CD8-positive, alpha-beta memory T cell (primary cell): ENCODE data around the gene ABAT. TPM values are rescaled to one million over a fixed set of nuclear protein-coding genes. Genes with fewer than 3 reads are reported as not detected.
A peak's percentile ranks its signal among the peaks of the same experiment; 100 is the strongest.

Source experiments
- CTCF ChIA-PET: fragments of 350-600 bp; sonication (Branson Sonifier 250); formaldehyde crosslinking; loops from one replicate; lab custom pipeline; 2021; ENCODE audit warnings: antibody characterized with exemption; lab: Charles Lee
- POLR2A ChIA-PET: fragments of 350-600 bp; sonication (Branson Sonifier 250); formaldehyde crosslinking; loops from one replicate; lab custom pipeline; 2021; ENCODE audit warnings: antibody characterized with exemption; lab: Charles Lee
- DNase-seq, 5 donors: peaks; one replicate each; pipeline versions ENCODE4 v3.0.0 to v3.0.0-alpha.2; 2020 to 2022; ENCODE audit warnings: mixed read lengths in 1 of 5
- H3K27ac ChIP-seq: one replicate; pipeline ENCODE4 v1.7.0; 2013; ENCODE audit warnings: low read depth, mild to moderate bottlenecking, low read length, moderate library complexity
- H3K27me3 ChIP-seq: 2 replicates; pipeline ENCODE4 v1.7.0; 2013; ENCODE audit warnings: low read length, mild to moderate bottlenecking; ENCODE audit not compliant: insufficient read depth, poor library complexity, severe bottlenecking
- H3K36me3 ChIP-seq: 2 replicates; pipeline ENCODE4 v1.7.0; 2013; ENCODE audit warnings: mild to moderate bottlenecking, low read length, moderate library complexity; ENCODE audit not compliant: insufficient read depth
- H3K4me1 ChIP-seq: 2 replicates; pipeline ENCODE4 v1.7.0; 2013; ENCODE audit warnings: mild to moderate bottlenecking, low read length, moderate library complexity; ENCODE audit not compliant: insufficient read depth
- H3K4me3 ChIP-seq: 2 replicates; pipeline ENCODE4 v1.7.0; 2013; ENCODE audit warnings: mild to moderate bottlenecking, low read length
- H3K9me3 ChIP-seq: 2 replicates; pipeline ENCODE4 v1.7.0; 2013; ENCODE audit warnings: mild to moderate bottlenecking, low read length
- H3K27ac Mint-ChIP-seq, 8 donors: one replicate each; pipeline ENCODE4 v1.8.0; 2020 to 2021; ENCODE audit warnings: mixed read lengths in 8 of 8, mild to moderate bottlenecking in 6 of 8, inconsistent platforms in 3 of 8, moderate library complexity in 3 of 8
- H3K27me3 Mint-ChIP-seq, 2 donors: one replicate each; pipeline ENCODE4 v1.8.0; 2020 to 2021; ENCODE audit warnings: mixed read lengths in 2 of 2, mild to moderate bottlenecking in 1 of 2, moderate library complexity in 1 of 2
- H3K36me3 Mint-ChIP-seq, 3 donors: one replicate each; pipeline ENCODE4 v1.8.0; 2020 to 2021; ENCODE audit warnings: mixed read lengths in 3 of 3, inconsistent platforms in 1 of 3, mild to moderate bottlenecking in 1 of 3
- H3K4me1 Mint-ChIP-seq, 3 donors: one replicate each; pipeline ENCODE4 v1.8.0; 2020 to 2021; ENCODE audit warnings: mixed read lengths in 3 of 3, inconsistent platforms in 1 of 3, mild to moderate bottlenecking in 1 of 3
- H3K4me3 Mint-ChIP-seq, 7 donors: one replicate each; pipeline ENCODE4 v1.8.0; 2020 to 2021; ENCODE audit warnings: mixed read lengths in 7 of 7, mild to moderate bottlenecking in 6 of 7, moderate library complexity in 4 of 7, inconsistent platforms in 2 of 7
- H3K9me3 Mint-ChIP-seq, 5 donors: one replicate each; pipeline ENCODE4 v1.8.0; 2020 to 2022; ENCODE audit warnings: mixed read lengths in 5 of 5, mild to moderate bottlenecking in 3 of 5, moderate library complexity in 2 of 5, inconsistent platforms in 1 of 5
- polyA plus RNA-seq: library from polyadenylated mRNA; unstranded; fragments of 300-500 nt; fragmentation: Illumina TruSeq; gene quantifications from one replicate; pipeline ENCODE4 v1.2.3, GENCODE V29; 2021
- total RNA-seq, 2 experiments: library from RNA; stranded (reverse); gene quantifications; one replicate each; pipeline ENCODE4 v1.2.3, GENCODE V29; 2021

The ABAT gene
- total and polyA plus RNA-seq, 3 experiments from 2014 or later, result 3.0 to 10.1 (median 9.8) TPM

DNA sequence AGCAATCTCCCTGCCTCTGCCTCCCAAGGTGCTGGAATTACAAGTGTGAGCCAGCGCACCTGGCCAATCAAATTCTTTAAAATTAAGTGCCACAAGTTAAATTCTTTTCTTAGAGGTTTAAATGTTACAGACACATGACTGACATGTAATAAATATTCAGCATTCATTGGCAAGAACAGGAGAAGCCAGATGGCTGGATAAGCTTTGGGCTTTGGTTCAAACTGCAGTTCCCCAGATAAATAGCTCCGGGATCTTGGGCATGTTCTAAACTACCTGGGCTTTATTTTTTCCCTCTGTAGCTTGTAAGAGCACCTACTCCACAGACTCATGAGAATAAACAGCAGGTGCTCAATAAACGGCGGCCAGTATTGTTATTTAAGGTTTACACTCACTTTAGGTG, 34.1 kb downstream of the ABAT start:
- Mint-ChIP-seq H3K27me3 (no peaks in the 10 kb centered on the region), H3K27ac (no peak overlapping the region), H3K9me3 (no peaks in the 10 kb centered on the region), H3K36me3 (peaks cover 3 to 9% (median 4%) of the 10 kb centered on the region in 3 donors), H3K4me1 (peaks cover 0 to 5% (median 0%) of the 10 kb centered on the region in 3 donors), H3K4me3 (no peak overlapping the region)
- Histone ChIP-seq H3K4me3 (no peak overlapping the region), H3K27me3 (no peaks in the 10 kb centered on the region), H3K9me3 (no peaks in the 10 kb centered on the region), H3K4me1 (no peaks in the 10 kb centered on the region), H3K27ac (no peak overlapping the region), H3K36me3 (no peaks in the 10 kb centered on the region)
- DNase-seq, result no peak
- ChIA-PET CTCF (no interaction called here), POLR2A (no interaction called here)

DNA sequence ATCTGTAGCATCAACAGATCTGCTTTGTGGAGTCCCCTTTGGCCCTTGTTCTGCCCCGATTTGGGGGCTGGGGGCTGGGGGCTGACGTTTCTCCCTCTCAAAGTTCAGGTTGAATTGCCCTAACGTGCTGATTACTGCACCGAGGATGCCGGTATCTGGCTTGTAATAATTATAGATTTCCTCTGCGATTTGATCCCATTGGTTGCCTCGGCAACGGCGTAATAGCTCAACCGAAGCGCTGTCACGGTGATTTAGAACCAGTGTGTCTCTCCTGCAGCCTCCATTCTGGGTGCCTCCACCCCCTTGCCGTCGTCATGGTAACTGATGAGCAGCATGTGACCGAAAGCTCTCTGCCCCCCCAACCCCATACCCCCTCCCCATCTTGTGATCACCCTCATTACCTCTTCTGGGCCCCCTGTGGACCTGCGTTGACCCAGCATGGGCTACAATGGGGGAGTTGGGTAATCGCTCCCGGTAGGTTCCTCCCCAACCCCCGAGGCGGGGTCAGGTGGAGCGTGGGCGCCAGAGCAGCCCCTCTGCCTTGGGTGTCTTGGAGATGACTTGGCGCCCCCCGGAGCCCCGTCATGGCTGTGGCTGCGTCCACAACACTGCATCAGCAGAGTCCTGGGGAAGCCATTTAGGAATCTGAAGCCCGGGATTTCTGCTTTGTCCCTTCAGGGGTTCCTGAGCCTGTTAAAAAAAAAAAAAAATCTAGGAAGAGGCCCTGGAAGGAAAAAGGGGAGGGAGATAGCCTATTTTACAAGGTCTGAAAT, 38.4 kb downstream of the ABAT start:
- H3K27ac ChIP-seq, result no peak overlapping the region
- H3K4me1 ChIP-seq, result no peaks in the 10 kb centered on the region
- H3K4me1 Mint-ChIP-seq, result peaks cover 0 to 2% (median 0%) of the 10 kb centered on the region in 3 donors
- DNase-seq, result no peak
- no peak overlapping the region for H3K4me3 ChIP-seq
- H3K4me3 Mint-ChIP-seq, result no peak overlapping the region
- peaks cover 8 to 37% (median 25%) of the 10 kb centered on the region in 3 donors for H3K36me3 Mint-ChIP-seq
- no peaks in the 10 kb centered on the region for H3K27me3 Mint-ChIP-seq
- ChIA-PET CTCF (no interaction called here), POLR2A (interaction anchor here (0.7 kb wide), 1 partner anchor 389 kb away, joined by 3 read pairs; no protein-coding TSS in a partner anchor)
- H3K27ac Mint-ChIP-seq, result no peak overlapping the region
- H3K27me3 ChIP-seq, result no peaks in the 10 kb centered on the region
- no peaks in the 10 kb centered on the region for H3K9me3 ChIP-seq
- H3K36me3 ChIP-seq, result no peaks in the 10 kb centered on the region
- H3K9me3 Mint-ChIP-seq, result peaks cover 0 to 3% (median 0%) of the 10 kb centered on the region in 5 donors

DNA sequence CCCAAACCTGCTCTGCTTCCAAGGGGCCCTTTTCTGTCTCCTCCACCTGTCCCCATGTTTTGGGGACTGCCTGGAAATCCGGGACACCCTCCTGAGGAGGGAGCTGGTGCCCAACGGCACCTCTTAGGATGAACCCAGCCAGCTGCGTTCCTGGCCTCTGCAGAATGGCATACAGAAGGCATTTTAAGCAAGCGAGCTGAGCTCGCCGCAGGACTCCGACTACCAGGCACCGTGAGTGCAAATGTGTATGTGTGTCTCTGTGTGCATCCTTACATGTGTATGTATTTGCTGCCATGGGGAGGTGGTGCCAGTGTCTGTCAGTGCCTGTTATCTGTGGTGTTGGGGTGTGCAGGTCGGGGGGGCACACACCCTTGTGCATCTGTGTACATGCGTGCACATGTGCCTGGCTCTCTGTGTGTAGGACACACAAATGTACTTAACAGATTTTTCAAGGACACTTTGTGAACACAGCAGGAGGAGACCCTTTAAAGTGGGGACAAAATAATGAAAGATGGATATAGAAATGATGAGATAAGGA, 39.3 kb downstream of the ABAT start:
- H3K27me3 ChIP-seq, result no peaks in the 10 kb centered on the region
- no peak for DNase-seq
- H3K4me1 Mint-ChIP-seq, result peaks cover 0 to 2% (median 0%) of the 10 kb centered on the region in 3 donors
- no peak overlapping the region for H3K4me3 ChIP-seq
- no peak overlapping the region for H3K4me3 Mint-ChIP-seq
- peaks cover 0 to 6% (median 0%) of the 10 kb centered on the region in 5 donors for H3K9me3 Mint-ChIP-seq
- no peaks in the 10 kb centered on the region for H3K36me3 ChIP-seq
- CTCF ChIA-PET, result no interaction called here
- no peaks in the 10 kb centered on the region for H3K4me1 ChIP-seq
- POLR2A ChIA-PET, result interaction anchor here (0.7 kb wide), 1 partner anchor 388 kb away, joined by 3 read pairs; no protein-coding TSS in a partner anchor
- no peaks in the 10 kb centered on the region for H3K27me3 Mint-ChIP-seq
- peaks cover 8 to 40% (median 29%) of the 10 kb centered on the region in 3 donors for H3K36me3 Mint-ChIP-seq
- H3K27ac Mint-ChIP-seq, result peak overlapping the region in 1 of 8 donors; percentile 59
- no peak overlapping the region for H3K27ac ChIP-seq
- no peaks in the 10 kb centered on the region for H3K9me3 ChIP-seq

- CTCF ChIA-PET, result no interaction called here
- Mint-ChIP-seq H3K4me1 (peaks cover 0 to 2% (median 0%) of the 10 kb centered on the region in 3 donors), H3K36me3 (peaks cover 8 to 40% (median 29%) of the 10 kb centered on the region in 3 donors), H3K27ac (no peak overlapping the region), H3K9me3 (peaks cover 0 to 6% (median 0%) of the 10 kb centered on the region in 5 donors), H3K27me3 (no peaks in the 10 kb centered on the region), H3K4me3 (no peak overlapping the region)
- Histone ChIP-seq H3K27me3 (no peaks in the 10 kb centered on the region), H3K4me3 (no peak overlapping the region), H3K36me3 (no peaks in the 10 kb centered on the region), H3K9me3 (no peaks in the 10 kb centered on the region), H3K4me1 (no peaks in the 10 kb centered on the region), H3K27ac (no peak overlapping the region)
- POLR2A ChIA-PET, result no interaction called here
- DNase-seq, result no peak
Observed at GRCh38 chr16:8714174-8714573, 39.8 kb downstream of the ABAT start.

DNA sequence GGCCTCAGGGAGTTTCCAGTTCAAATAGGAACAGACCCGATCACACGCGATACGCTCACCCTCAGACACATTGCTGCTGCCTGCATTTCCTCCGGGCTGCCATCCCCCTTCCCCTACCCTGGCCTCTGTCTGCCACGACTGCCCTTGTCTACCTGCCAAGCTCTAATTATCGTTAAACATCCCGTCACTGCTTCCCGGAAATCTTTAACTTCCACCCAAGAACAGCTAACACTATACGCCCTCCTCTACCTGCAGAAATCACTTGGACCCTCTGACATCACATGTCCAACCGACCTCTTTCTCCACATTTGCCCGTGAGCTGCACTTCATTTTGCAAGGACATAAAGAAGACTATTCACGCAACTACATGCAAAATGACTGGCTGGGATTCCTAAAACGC, 40.4 kb downstream of the ABAT start:
- Histone ChIP-seq H3K4me3 (no peak overlapping the region), H3K27me3 (no peaks in the 10 kb centered on the region), H3K27ac (no peak overlapping the region), H3K4me1 (no peaks in the 10 kb centered on the region), H3K9me3 (no peaks in the 10 kb centered on the region), H3K36me3 (no peaks in the 10 kb centered on the region)
- POLR2A ChIA-PET, result no interaction called here
- H3K4me1 Mint-ChIP-seq, result peaks cover 0 to 2% (median 0%) of the 10 kb centered on the region in 3 donors
- peak overlapping the region in 1 of 8 donors; percentile 30 for H3K27ac Mint-ChIP-seq
- H3K27me3 Mint-ChIP-seq, result no peaks in the 10 kb centered on the region
- H3K36me3 Mint-ChIP-seq, result peaks cover 8 to 40% (median 29%) of the 10 kb centered on the region in 3 donors
- CTCF ChIA-PET, result no interaction called here
- DNase-seq, result no peak
- H3K9me3 Mint-ChIP-seq, result peaks cover 0 to 6% (median 0%) of the 10 kb centered on the region in 5 donors
- no peak overlapping the region for H3K4me3 Mint-ChIP-seq

- Histone ChIP-seq H3K27ac (no peak overlapping the region), H3K4me1 (no peaks in the 10 kb centered on the region), H3K27me3 (no peaks in the 10 kb centered on the region), H3K4me3 (no peak overlapping the region), H3K36me3 (no peaks in the 10 kb centered on the region), H3K9me3 (no peaks in the 10 kb centered on the region)
- H3K36me3 Mint-ChIP-seq, result peaks cover 8 to 40% (median 29%) of the 10 kb centered on the region in 3 donors
- DNase-seq, result no peak
- no peaks in the 10 kb centered on the region for H3K27me3 Mint-ChIP-seq
- peak overlapping the region in 1 of 8 donors; percentile 61 for H3K27ac Mint-ChIP-seq
- POLR2A ChIA-PET, result no interaction called here
- H3K9me3 Mint-ChIP-seq, result peaks cover 0 to 6% (median 0%) of the 10 kb centered on the region in 5 donors
- H3K4me3 Mint-ChIP-seq, result no peak overlapping the region
- peaks cover 0 to 2% (median 0%) of the 10 kb centered on the region in 3 donors for H3K4me1 Mint-ChIP-seq
- CTCF ChIA-PET, result no interaction called here
Observed at GRCh38 chr16:8716052-8716451, 41.6 kb downstream of the ABAT start.

- Histone ChIP-seq H3K9me3 (no peaks in the 10 kb centered on the region), H3K36me3 (no peaks in the 10 kb centered on the region), H3K4me3 (no peak overlapping the region), H3K27ac (no peak overlapping the region), H3K27me3 (no peaks in the 10 kb centered on the region), H3K4me1 (no peaks in the 10 kb centered on the region)
- ChIA-PET CTCF (no interaction called here), POLR2A (no interaction called here)
- no peak overlapping the region for H3K27ac Mint-ChIP-seq
- H3K36me3 Mint-ChIP-seq, result peaks cover 8 to 36% (median 29%) of the 10 kb centered on the region in 3 donors
- no peaks in the 10 kb centered on the region for H3K4me1 Mint-ChIP-seq
- H3K27me3 Mint-ChIP-seq, result peaks cover 0 to 1% of the 10 kb centered on the region in 2 donors
- no peak for DNase-seq
- H3K9me3 Mint-ChIP-seq, result peaks cover 0 to 6% (median 0%) of the 10 kb centered on the region in 5 donors
- H3K4me3 Mint-ChIP-seq, result no peak overlapping the region
Observed at GRCh38 chr16:8716592-8716991, 42.2 kb downstream of the ABAT start.

DNA sequence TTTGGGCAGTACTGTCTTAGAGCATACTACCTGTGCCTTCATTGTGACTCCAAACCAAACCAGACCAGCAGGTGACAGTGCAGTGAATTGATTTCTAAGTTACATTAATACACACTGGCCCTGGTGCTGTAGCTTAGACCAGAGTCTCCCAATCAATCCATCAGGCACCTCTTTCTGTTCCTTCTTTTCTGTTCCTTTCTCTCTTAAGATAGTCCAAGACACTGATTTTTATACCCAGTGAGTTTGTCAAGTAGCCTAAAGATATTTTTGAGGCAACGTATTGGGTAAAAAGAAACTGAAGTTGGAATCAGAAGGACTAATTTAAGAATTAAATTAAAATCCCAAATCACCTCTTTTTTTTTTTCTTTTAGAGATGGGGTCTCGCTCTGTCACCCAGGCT, 43.1 kb downstream of the ABAT start:
- Mint-ChIP-seq H3K27me3 (peaks cover 0 to 2% of the 10 kb centered on the region in 2 donors), H3K27ac (no peak overlapping the region), H3K4me3 (no peak overlapping the region), H3K36me3 (peaks cover 8 to 35% (median 29%) of the 10 kb centered on the region in 3 donors), H3K9me3 (peaks cover 0 to 6% (median 0%) of the 10 kb centered on the region in 5 donors), H3K4me1 (no peaks in the 10 kb centered on the region)
- H3K27ac ChIP-seq, result no peak overlapping the region
- ChIA-PET POLR2A (no interaction called here), CTCF (no interaction called here)
- no peak for DNase-seq
- no peak overlapping the region for H3K4me3 ChIP-seq
- H3K9me3 ChIP-seq, result no peaks in the 10 kb centered on the region
- no peaks in the 10 kb centered on the region for H3K27me3 ChIP-seq
- H3K36me3 ChIP-seq, result no peaks in the 10 kb centered on the region
- no peaks in the 10 kb centered on the region for H3K4me1 ChIP-seq
